Skin epidermis (tissue), 12 donors: ENCODE data around the gene DIP2A.

Experiments
- H3K27ac ChIP-seq, 21 experiments: fragments of 200-600 bp; sonication (generic) in 11 of 21; one replicate each; pipeline ENCODE4 v1.5.0; 2020; ENCODE audit warnings: mild to moderate bottlenecking in 3 of 21, inconsistent platforms in 2 of 21, moderate library complexity in 2 of 21
- H3K4me3 ChIP-seq, 7 experiments: fragments of 200-600 bp; sonication (generic) in 2 of 7; one replicate each; pipeline ENCODE4 v1.5.0; 2020; ENCODE audit warnings: inconsistent platforms in 2 of 7, mild to moderate bottlenecking in 2 of 7, moderate library complexity in 1 of 7

Gene DIP2A

GRCh38 chr21:46550116-46550941 lies 91.6 kb downstream of the DIP2A start:
- no peak overlapping the region for H3K4me3 ChIP-seq
- H3K27ac ChIP-seq = peak overlapping the region in 10 of 21 experiments; percentile 6 to 88 (median 60)

- peak overlapping the region in 14 of 21 experiments; percentile 16 to 88 (median 68) for H3K27ac ChIP-seq
- peak overlapping the region in 3 of 7 experiments; percentile 1 to 14 (median 13) for H3K4me3 ChIP-seq
These were observed 93.0 kb downstream of the DIP2A start for GRCh38 chr21:46551636-46552241.

DNA sequence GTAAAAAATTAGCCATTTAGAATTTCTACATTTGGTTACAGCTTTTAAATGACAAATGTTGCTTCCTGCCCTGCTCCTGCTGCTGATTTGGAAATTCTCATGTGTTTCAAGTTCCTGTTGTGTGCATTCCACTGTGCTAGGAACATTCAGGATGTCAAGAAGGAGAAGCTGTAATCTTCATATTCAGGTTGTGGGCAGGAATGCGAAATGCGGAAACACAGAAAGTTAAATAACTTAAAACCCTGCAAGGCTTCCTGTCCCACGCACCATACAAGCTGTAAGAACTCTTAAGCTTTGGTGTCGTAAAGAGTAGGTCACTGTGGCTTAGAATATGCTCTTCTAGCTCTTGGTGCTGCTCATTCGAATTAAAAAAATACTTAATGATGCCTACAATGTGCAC lies 93.6 kb downstream of the DIP2A start:
- Histone ChIP-seq H3K27ac (peak overlapping the region in 14 of 21 experiments; percentile 16 to 88 (median 62)), H3K4me3 (peak overlapping the region in 1 of 7 experiments; percentile 13)

- Histone ChIP-seq H3K4me3 (no peak overlapping the region), H3K27ac (peak overlapping the region in 14 of 21 experiments; percentile 9 to 88 (median 58))
These were observed 94.2 kb downstream of the DIP2A start for GRCh38 chr21:46552865-46553379.

DNA sequence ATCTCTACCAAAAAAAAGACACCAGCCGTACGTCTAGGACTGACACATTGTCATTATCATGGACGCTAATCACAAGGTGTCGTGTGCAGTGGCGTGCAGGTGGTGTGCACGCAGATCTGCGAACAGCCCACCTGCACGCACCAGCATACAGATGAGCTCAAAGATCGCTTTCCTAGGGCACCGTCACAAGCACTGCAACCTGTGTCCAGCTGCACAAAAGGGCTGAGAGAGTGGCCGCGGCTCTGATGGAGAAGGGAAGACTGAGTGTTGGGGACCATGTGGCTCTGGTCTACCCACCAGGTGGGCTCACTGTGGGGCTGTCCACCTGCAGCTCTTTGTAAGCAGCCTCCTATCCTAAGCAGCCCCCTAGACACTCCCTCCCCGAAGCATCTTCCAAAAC lies 95.3 kb downstream of the DIP2A start:
- no peak overlapping the region for H3K27ac ChIP-seq

GRCh38 chr21:46554431-46555224 lies 95.9 kb downstream of the DIP2A start:
- Histone ChIP-seq H3K4me3 (no peak overlapping the region), H3K27ac (no peak overlapping the region)

More for the DNA sequence above, 95.3 kb downstream of the DIP2A start:
- no peak overlapping the region for H3K4me3 ChIP-seq

GRCh38 chr21:46555225-46555617 lies 96.5 kb downstream of the DIP2A start:
- H3K27ac ChIP-seq = no peak overlapping the region

DNA sequence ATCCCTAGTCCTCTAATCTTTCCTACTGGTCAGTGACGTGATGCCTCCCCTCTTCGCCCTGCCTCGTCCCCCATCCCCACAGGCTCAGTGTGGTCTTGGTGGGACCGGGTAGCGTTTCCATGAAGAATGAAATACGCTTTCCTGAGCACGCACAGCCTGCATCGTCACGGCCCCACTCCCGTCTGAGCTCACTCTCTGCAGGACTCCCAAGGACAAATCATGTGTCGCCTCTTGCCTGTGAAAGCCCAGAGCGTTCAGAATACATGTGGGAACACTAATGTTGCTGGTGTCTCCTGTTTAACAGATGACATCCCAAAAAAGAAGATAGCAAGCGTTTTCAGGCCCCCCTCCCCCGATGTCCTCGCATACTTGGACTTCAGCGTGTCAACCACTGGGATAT lies 97.0 kb downstream of the DIP2A start:
- Histone ChIP-seq H3K4me3 (no peak overlapping the region), H3K27ac (no peak overlapping the region)

More at GRCh38 chr21:46555225-46555617, 96.5 kb downstream of the DIP2A start:
- H3K4me3 ChIP-seq = no peak overlapping the region

GRCh38 chr21:46556802-46557201 lies 98.1 kb downstream of the DIP2A start:
- Histone ChIP-seq H3K27ac (no peak overlapping the region), H3K4me3 (no peak overlapping the region)

GRCh38 chr21:46557469-46557868 lies 98.8 kb downstream of the DIP2A start:
- Histone ChIP-seq H3K27ac (peak overlapping the region in 1 of 21 experiments; percentile 14), H3K4me3 (no peak overlapping the region)

DNA sequence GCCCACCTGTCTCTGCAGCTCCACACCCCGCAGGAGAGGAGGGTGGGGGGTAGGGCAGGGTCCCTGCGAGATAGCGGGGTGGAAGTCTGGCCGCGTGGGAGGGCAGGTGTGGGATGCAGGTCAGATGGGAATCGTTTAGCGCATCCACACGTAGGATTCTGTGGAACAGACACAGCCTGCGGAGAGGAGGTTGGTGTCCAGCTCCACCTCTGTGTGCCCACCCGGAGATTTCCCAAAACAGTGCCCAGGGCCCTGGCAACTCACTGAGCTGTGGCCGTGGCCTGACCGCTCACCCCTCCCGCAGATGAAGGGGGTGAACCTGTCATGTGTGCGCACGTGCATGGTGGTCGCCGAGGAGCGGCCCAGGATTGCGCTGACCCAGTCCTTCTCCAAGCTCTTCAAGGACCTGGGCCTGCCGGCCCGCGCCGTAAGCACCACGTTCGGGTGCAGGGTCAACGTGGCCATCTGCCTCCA lies 99.3 kb downstream of the DIP2A start:
- no peak overlapping the region for H3K4me3 ChIP-seq
- peak overlapping the region in 2 of 21 experiments; percentile 14 to 89 for H3K27ac ChIP-seq

GRCh38 chr21:46559291-46559983 lies 100.7 kb downstream of the DIP2A start:
- no peak overlapping the region for H3K4me3 ChIP-seq
- H3K27ac ChIP-seq = peak overlapping the region in 17 of 21 experiments; percentile 6 to 90 (median 59)

- peak overlapping the region in 8 of 21 experiments; percentile 24 to 90 (median 72) for H3K27ac ChIP-seq
- H3K4me3 ChIP-seq = no peak overlapping the region
These were observed 102.1 kb downstream of the DIP2A start for GRCh38 chr21:46560568-46561444.

GRCh38 chr21:46561445-46562090 lies 102.9 kb downstream of the DIP2A start:
- no peak overlapping the region for H3K27ac ChIP-seq
- no peak overlapping the region for H3K4me3 ChIP-seq

DNA sequence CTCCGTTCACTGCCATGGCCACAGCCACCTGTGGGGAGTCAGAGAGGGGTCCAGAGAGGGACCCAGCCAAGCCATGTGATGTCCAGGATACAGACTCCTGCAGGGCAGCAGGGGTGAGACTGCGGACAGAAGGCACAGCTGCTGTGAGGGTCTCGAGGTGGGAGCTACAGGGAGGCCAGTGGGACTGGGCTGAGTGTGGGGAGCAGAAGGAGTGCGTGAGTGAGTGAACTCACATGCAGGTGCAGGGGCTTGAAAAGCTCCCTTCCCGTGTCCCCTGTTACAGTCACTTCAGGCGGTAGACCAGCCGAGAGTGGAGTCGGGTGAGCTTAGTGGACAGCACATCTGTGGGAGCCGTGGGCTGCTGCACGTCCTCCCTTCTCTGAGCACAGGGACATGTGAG lies 103.8 kb downstream of the DIP2A start:
- H3K27ac ChIP-seq = no peak overlapping the region
- no peak overlapping the region for H3K4me3 ChIP-seq

DNA sequence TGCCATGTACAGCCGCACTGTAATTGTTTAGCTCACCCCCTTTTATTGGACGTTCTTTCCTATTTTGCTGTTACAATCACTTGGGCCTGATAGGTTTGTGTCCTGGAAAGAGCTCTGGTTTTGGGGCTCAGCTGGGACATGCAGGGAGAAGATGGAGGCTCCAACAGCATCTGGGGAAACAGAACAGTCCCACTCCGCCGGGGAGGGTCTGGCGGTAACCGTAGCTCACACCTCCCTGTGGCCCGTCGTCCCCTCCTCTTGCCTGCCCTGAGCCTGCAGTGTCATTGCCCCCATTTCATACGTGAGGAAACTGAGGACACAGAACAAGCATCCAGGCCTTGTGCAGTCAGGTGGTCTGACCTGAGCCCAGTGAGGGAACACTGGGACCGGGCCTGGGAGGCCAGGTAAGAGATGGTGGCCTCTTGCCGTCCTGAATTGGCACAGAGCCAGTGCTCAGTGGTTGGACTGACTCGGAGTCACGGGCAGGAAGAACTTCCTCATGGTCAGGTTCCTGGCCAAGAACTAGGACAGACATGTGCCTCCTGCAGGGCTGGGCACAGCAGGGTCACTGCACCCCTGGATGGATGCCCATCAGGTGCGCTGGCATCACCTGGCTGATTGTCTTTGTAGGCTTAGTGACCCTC lies 104.4 kb downstream of the DIP2A start:
- Histone ChIP-seq H3K27ac (no peak overlapping the region), H3K4me3 (no peak overlapping the region)

DNA sequence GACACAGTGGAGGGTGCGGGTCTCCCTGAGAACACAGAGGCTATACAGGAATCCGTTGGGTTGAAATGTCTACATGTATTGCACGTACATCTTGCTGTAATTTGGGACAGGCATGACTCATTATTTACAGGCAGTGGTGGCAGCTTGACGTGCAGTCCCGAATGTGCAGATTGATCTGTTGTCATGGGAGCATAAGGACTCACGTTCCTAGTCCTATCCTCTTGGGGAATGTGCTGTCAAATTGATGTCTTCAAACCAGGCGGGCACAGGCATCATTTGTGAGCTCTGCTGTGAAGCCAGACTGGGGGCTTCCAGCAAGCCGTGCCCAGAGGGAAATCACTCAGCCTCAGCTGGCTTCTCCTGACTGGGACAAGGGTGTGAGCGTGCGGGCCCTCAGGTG lies 105.7 kb downstream of the DIP2A start:
- no peak overlapping the region for H3K4me3 ChIP-seq
- H3K27ac ChIP-seq = no peak overlapping the region
